DMS79 (cell line): ENCODE data around the gene LRRC36.
A peak's percentile ranks its signal among the peaks of the same experiment; 100 is the strongest.

ENCODE experiments used
- DNase-seq: peaks from one replicate; lab custom pipeline; 2025; lab: John Stamatoyannopoulos, UW

LRRC36 gene, protein sequence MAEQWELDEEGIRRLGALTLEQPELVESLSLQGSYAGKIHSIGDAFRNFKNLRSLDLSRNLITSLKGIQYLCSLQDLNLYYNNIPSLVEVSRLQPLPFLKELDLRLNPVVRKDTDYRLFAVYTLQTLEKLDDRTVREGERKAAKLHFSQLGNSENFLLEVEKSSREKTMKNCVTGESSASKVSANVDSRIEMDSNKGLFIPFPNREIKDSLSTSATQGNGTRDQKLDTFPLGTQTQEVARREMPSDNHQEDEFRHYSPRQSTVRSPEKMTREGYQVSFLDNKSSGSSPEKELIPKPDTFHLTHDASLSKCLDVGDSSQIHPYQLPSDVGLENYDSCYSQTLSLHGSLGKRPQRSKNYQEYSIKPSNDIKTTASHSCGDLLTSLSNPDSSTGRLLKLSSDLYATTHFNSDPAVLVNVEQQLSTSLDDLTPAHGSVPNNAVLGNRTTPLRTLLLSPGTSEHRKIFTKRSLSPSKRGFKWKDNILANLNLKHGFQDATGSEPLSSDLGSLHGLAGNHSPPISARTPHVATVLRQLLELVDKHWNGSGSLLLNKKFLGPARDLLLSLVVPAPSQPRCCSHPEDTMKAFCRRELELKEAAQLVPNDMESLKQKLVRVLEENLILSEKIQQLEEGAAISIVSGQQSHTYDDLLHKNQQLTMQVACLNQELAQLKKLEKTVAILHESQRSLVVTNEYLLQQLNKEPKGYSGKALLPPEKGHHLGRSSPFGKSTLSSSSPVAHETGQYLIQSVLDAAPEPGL

DNA sequence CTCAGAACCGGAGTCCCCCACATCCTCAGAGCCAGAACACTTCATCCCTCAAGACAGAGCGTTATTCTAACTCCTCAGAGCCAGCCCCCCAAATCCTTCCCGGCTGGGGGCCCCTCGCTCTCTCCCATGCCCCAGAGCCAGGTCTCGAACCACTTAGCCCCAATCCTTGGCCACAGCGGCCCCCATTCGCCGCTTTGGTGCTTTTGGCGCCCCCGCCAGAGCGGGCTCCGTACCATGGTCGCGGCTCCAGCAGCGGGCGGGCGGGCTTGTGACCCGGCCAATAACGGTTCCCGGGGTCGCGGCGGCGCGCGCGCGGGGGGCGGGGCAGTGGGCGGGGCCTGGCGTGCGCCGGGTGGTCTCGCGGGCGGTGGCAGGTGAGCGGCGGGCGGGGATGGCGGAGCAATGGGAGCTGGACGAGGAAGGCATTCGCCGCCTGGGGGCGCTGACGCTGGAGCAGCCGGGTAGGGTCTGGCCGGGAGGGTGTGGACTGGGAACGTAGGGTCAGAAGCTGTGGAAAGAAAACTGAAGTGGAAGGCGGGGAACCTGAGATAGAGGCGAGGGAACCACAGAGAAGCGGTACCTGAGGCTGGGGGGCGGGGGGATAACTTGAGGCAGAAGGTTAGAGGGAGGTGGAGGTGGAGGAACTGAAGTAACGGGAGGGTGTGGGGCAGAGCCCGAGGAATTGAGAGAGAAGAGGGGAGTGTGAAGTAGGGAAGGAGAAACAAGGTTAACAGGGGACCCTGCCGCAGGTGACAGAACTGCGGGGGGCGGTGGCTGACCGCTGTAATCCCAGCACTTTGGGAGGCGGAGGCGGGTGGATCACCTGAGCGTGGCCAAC lies at the start of gene LRRC36, which contains the start of gene KCTD19:
Gene LRRC36, plus strand, starts transcription at position 344 of the 838 bp plus-strand sequence. Its CDS starts 48 bp downstream, at position 392.
Gene KCTD19, minus strand, starts transcription at position 270 of the 838 bp plus-strand sequence. Its CDS starts 34 bp downstream, at position 236.
- peak; percentile 68 for DNase-seq

DNA sequence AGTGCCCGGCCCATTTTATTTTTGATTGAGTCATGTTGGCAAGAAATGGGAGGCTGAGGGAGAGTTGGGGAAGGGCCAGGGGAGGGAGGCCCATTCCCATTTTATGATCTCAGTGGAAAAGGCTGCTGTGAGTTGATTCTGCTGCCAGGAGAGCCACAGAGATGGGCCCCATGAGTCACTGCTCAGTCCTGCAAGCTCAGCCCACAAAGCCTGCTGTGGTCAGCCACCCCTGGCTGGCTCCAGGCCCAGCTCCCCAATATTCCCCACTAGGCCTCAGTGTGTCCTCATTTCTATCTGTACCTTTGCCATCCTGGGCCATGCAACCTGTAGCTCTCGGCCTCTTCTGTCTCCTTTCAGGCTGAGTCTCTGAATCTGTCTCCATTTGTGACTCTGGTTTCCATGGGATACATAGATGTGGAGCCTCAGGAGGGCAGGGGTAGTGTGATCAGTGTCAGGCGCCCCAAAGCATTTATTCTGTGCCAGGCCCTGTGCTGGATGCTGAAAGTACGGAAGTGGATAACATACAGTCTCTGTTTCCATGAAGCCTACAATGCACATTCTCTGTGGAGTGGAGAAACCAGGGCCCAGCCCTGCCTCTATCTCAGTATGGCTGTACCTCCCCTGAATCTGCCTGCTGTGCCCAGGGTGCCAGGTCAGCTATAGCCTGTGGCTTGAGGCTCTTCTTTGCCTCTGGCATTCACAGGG lies 49.2 kb upstream of the LRRC36 start:
- no peak for DNase-seq

DNA sequence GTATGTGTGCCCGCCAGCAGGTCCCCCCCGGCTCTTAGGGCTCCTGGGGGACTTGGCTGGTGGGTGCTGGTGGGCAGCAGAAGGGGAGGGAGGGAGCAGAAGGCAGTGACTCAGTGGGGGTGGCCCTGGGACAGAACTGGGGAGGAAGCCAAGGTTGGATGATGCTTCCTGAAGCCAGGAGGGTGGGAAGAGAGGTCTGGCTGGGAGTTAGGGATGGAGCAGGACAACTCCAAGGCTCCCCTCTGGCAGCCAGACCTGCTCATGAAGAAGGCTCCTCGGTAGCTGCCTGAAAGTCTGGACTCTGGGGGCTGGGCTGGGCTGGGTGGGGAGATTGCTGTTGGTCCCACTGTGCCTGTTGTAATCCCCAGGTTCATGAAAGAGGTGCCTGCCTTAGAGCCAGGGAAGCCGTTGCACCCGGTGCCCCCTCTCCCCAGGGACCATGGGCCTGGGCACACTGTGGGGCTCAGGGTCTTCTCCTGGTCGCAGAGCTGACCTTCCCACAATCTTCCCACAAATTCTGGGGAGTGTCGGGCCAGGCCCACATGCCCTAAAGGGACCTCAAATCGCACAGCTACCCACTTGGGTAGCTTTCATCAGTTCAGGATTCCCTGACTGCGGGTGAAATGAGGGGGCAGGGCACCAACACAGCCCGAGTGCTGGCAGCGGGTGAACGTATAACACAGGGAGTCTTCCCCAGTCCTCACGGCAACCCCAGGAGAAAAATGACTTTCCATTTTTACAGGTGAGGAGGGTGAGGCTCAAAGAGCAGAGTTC lies 48.4 kb upstream of the LRRC36 start:
- no peak for DNase-seq

DNA sequence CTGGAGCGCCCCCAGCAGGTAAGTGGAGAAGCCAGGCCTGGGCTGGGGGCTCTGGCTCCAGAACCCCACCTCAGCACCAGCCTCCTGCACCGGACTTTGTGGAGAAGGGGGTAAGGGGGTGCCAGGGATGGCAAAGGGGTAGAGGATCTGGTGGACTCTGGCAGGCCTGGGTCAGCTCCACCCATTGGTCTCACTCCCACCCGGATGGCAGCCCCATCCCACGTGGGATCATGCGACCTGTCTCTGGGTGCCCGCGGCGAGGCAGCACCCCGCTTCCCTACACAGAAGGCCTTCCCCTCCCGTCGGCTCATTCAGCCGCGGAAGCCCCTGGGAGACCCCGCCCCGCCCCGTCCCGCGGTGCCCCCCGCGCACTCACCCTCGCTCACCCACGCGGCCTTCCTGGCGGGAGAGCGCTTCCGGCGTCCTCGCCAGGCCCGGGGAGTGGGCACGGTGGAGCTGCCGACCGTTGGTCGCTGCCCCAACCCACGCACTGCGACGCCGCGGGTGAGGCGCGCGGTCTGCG lies 47.8 kb upstream of the LRRC36 start:
- DNase-seq = no peak

DNA sequence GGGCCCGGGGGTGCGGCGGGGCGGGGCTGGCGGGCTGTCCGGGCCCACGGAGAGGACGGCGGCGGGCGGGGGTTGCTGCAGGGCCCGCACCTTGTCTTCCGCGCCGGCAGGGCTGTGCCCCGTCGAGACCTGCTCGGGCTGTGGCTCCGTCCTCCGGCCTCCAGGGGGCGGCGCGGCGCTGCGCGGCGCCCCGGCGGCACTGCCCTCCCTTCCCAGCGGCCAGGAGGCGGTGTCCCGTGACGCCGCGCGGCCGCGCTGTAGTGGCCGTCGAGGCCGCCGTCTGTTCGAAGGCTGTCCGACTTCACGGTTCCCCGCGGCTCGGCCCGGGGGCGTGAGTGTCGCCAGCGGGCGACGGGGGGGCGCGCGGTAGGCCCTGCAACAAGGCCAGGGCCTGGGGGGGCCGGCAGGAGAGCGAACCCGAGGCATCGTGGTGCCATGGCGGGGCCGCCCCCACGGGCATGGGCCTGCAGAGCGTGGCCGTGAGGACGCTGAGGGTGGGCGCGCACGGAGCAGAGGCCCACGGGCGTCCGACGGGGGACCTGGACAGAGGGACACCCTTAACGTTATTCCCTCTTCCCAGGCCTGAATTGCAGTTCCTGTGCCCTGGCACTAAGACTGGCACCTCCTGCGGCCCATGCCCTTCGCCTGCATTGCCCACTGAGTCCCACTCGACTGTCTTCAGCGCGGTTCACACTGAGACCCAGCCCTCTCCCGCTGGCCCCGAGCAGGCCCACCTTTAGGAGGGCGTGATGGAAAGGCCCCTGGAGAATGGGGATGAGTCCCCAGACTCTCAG lies 47.1 kb upstream of the LRRC36 start, which contains the start of gene PLEKHG4:
Gene PLEKHG4, plus strand, starts transcription at position 237 of the 794 bp plus-strand sequence. Its CDS starts 513 bp downstream, at position 750.
- peak; percentile 13 for DNase-seq

DNA sequence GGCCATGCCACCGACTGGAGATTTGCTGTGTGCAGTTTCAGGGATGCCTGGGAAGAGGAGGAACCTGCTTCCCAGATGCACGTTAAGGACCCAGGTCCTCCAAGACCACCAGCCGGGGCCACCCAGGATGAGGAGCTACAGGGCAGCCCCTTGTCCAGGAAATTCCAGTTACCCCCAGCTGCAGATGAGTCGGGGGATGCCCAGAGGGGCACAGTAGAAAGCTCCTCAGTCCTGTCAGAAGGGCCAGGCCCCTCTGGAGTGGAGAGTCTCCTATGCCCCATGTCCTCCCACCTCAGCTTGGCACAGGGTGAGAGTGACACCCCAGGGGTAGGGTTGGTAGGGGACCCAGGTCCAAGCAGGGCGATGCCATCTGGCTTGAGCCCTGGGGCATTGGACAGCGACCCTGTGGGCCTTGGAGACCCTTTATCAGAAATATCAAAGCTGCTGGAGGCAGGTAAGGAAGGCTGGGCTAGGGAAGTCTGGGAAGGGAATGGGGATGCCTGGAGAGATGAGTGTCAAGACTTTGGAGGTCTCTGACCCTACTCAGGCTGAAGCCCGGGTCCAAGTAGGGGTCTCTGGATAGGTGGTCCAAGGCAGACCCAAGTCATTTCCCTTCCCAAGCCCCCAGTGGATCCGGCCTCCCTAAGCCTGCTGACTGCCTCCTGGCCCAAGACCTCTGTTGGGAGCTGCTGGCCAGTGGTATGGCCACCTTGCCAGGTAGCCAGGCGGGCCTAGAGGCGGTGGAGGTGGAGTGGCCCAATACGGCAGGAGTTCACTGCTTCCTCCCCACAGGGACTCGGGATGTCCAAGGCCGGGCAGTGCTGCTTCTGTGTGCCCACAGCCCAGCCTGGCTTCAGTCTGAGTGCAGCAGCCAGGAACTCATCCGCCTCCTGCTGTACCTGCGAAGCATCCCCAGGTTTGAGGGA lies 46.3 kb upstream of the LRRC36 start:
- DNase-seq = no peak

DNA sequence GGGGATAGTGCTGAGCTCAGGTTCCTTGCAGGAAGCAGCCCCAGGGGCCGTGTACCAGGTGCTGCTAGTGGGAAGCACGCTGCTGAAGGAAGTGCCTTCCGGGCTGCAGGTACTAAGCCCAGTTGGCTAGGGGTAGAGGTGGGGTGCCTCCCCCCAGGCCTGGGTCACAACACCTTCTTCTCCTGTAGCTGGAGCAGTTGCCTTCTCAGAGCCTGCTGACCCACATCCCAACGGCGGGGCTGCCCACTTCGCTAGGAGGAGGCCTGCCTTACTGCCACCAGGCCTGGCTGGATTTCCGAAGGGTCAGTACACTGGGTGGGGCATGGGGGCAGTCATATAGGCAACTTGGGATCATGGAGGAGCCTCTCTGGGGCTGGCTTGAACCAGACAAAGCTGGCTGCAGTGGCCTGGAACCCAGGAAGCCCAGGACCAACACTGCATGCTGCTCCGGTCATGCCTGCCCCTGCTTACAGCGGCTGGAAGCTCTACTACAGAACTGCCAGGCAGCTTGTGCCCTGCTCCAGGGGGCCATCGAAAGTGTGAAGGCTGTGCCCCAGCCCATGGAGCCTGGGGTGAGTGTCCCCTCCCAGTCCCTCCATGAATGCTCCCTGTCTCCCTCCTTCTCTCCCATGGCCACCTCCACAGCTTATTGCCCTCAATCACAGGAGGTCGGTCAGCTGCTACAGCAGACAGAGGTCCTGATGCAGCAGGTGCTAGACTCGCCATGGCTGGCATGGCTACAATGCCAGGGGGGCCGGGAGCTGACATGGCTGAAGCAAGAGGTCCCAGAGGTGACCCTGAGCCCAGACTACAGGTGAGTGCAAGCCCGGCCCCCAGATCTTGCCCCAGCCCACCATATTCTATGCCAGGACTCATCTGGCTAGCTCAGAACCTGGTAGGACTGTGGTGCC lies 44.8 kb upstream of the LRRC36 start:
- DNase-seq = no peak

DNA sequence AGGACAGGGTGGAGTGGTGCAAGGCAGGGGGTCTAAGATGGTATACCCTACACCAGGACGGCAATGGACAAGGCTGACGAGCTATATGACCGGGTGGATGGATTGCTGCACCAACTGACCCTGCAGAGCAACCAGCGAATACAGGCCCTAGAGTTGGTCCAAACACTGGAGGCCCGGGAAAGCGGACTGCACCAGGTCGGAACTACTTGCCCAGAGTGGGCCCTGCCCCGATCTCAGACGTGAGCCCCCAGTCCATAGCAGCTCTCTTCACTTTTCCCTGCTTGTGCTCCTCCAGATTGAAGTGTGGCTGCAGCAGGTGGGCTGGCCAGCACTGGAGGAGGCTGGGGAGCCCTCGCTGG lies 44.2 kb upstream of the LRRC36 start:
- no peak for DNase-seq

DNA sequence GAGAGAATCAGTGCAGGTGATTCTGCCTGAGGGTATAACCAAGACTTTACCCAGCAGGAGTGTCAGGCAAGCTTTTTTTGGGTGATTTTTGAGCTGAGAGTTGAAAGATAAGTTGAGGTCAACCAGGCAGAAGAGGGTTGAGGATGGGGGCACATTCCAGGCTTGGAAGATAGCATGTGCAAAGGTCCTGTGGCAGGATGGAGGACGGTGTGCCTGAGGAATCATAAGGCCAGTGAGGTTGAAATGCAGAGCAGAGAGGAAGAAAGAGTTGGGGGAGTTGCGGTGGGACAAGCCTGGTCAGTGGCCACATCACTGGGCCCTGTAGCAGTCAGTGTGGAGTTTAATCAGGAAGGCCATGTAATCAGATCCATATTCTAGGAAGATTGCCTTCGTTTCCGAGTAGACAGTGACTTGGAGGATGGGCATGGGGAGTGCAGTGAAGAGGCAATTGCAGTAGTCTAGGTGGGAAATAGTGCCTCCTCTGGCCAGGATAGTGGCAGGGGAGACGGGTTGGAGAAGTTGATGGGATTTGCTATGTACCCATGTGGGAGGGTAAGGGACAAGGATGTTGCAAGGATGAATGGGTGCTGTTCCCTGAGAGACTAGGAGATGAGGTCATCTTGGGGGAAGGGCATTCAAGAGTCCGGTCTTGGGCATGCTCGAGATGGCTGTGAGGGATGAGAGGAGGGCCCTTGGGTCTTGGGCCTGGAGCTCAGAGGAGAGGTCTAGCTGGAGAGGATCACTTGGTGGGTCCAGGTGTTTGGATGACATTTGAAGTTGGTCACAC lies 43.4 kb upstream of the LRRC36 start:
- no peak for DNase-seq

DNA sequence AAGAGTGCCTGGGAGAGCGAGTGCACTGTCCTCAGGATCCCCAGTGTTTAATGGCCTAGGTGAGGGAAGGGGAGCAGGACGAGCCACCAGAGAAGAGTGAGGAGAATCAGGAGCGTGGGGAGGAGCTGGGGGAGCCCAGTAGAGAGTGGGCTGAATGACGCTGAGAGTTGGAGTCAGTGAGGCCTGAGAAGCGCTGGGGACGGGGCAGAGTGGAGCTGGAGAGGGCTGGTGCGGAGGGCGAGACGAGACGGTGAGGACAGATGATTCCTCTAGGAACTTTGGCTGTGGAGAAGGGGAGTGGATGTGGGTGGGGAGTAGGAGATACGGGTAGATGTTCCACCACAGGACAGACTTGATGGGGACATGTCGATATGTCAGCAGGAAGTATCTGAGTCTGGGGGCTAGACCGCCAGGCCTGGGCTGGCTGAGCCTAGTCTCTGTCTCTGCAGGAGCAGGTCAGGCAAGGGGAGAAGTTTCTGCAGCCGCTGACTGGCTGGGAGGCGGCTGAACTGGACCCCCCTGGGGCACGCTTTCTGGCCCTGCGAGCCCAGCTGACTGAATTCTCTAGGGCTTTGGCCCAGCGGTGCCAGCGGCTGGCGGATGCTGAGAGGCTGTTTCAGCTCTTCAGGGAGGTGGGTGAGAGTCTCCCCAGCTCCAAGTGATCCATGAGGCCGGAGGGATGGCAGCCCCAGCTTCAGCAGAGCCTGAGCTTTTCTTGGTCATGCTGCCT lies 42.6 kb upstream of the LRRC36 start:
- no peak for DNase-seq

DNA sequence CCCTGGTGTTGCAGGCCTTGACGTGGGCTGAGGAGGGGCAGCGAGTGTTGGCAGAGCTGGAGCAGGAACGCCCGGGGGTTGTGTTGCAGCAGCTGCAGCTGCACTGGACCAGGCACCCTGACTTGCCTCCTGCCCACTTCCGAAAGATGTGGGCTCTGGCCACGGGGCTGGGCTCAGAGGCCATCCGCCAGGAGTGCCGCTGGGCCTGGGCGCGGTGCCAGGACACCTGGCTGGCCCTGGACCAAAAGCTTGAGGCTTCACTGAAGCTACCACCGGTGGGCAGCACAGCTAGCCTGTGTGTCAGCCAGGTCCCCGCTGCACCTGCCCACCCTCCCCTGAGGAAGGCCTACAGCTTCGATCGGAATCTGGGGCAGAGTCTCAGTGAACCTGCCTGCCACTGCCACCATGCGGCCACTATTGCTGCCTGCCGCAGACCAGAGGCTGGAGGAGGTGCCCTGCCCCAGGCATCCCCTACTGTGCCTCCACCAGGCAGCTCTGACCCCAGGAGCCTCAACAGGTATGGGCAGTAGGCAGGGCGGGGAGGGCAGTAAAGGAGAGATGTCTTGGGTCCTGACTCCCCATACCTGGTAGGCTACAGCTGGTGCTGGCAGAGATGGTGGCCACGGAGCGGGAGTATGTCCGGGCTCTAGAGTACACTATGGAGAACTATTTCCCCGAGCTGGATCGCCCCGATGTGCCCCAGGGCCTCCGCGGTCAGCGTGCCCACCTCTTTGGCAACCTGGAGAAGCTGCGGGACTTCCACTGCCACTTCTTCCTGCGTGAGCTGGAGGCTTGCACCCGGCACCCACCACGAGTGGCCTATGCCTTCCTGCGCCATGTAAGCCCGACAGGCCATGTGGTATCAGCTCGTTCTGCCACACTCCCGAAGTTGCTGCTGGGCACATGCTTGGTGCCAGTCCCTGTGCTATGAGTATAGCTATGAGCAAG lies 41.6 kb upstream of the LRRC36 start:
- DNase-seq = peak; percentile 67

DNA sequence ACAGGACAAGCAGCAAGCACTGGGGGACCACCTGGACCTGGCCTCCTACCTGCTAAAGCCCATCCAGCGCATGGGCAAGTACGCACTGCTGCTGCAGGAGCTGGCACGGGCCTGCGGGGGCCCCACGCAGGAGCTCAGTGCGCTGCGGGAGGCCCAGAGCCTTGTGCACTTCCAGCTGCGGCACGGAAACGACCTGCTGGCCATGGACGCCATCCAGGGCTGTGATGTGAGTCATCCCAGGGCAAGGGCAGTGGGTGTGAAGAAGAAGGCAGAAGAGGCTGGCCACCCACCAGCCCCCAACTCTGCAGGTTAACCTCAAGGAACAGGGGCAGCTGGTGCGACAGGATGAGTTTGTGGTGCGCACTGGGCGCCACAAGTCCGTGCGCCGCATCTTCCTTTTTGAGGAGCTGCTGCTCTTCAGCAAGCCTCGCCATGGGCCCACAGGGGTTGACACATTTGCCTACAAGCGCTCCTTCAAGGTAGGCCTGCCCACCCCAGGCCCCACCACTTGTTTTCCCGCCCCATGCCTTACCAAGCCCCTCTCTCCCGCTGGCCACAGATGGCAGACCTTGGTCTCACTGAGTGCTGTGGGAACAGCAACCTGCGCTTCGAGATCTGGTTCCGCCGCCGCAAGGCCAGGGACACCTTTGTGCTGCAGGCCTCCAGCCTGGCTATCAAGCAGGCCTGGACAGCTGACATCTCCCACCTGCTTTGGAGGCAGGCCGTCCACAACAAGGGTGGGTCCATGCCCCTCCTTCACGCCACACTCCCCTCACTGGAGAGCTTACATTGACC lies 40.0 kb upstream of the LRRC36 start:
- no peak for DNase-seq

DNA sequence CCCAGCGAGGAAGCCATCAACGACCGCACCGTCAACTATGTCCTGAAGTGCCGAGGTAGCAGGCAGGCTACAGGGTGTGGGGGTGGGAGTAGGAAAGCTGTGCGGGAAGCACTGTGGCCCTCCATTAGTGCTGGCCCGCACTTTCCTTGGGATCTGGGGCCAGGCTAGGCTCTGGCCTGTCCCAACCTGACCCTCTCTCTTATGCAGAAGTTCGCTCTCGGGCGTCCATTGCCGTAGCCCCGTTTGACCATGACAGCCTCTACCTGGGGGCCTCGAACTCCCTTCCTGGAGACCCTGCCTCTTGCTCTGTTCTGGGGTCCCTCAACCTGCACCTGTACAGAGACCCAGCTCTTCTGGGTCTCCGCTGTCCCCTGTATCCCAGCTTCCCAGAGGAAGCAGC lies 38.7 kb upstream of the LRRC36 start:
- no peak for DNase-seq

DNA sequence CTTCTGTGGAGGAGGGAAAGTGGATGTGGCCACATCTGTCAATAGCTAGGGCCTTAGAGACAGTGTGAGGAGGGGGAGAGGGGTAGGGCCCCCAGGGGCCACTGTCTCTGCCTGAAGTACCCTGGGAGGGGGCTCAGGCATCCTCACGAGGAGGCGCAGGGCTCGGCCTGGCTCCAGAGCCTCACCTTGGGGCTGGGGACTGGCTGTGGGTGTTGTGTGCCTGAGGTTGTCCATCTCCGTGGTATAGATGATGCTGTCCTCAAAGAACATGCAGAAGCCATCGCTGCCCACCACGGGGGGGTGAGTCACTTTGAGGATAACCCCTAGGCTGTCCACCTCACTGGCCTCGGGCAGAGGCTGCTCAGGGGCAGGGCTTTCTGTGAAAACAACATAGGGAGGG lies 35.2 kb upstream of the LRRC36 start:
- no peak for DNase-seq
